ENCODE data around the gene ZDHHC1.

GRCh38 chr16:67415872-67416793, at the start of gene ZDHHC1:
- TF ChIP-seq POLR2A (IDR thresholded peaks at IDR 0.05) = peak in 1 of 2 donors; percentile 68
- TF ChIP-seq CTCF (IDR thresholded peaks at IDR 0.05) = peak in 4 of 6 experiments; percentile 40 to 68 (median 53)

All from thyroid gland (tissue), 4 donors.